Measurements from ENCODE around the gene ATP13A5.

ATP13A5 gene

GRCh38 chr3:193345431-193345830 lies 33.1 kb downstream of the ATP13A5 start:
- Histone ChIP-seq H3K27me3 (ENCODE audit: control insufficient read depth, insufficient read depth, low read length) (no peaks in the 10 kb centered on the region), H3K4me1 (ENCODE audit: control insufficient read depth, insufficient read depth, low read length) (peaks cover 29% of the 10 kb centered on the region), H3K9me3 (ENCODE audit: control insufficient read depth, insufficient read depth, low read length) (no peaks in the 10 kb centered on the region), H3K4me3 (ENCODE audit: low read depth, low read length) (no peak overlapping the region), H3K36me3 (ENCODE audit: control insufficient read depth, insufficient read depth, low read length) (no peaks in the 10 kb centered on the region), H3K9ac (ENCODE audit: low read depth, low read length) (no peak overlapping the region)

GRCh38 chr3:193344486-193344885 lies 34.1 kb downstream of the ATP13A5 start:
- no peak overlapping the region for H3K9ac ChIP-seq (ENCODE audit: low read depth, low read length)
- no peaks in the 10 kb centered on the region for H3K36me3 ChIP-seq (ENCODE audit: control insufficient read depth, insufficient read depth, low read length)
- H3K4me1 ChIP-seq (ENCODE audit: control insufficient read depth, insufficient read depth, low read length) = peaks cover 26% of the 10 kb centered on the region
- no peaks in the 10 kb centered on the region for H3K9me3 ChIP-seq (ENCODE audit: control insufficient read depth, insufficient read depth, low read length)
- no peak overlapping the region for H3K4me3 ChIP-seq (ENCODE audit: low read depth, low read length)
- no peaks in the 10 kb centered on the region for H3K27me3 ChIP-seq (ENCODE audit: control insufficient read depth, insufficient read depth, low read length)

DNA sequence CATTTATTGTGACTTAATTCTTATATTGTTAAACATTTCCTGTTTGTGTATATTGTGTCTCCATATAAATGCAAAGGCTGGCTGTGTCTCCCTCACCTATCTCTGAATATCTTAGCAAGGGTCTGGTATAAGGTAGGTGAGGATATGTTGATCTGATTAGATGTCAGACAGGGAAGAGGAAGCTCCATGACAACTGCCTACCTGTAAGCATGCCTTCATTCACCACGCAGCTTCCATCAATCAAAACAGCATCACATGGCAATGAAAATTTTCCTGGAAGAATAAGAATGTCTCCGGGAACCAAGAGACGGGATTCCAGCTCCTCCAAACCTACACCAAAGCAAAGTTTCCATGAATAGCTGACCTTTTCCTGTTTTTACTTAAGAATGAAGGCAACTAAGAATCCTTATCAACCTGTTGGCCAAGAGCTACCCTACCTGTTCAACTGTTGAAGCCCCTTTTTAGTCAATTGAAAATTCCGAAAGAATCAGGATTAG lies 34.8 kb downstream of the ATP13A5 start:
- Histone ChIP-seq H3K9me3 (ENCODE audit: control insufficient read depth, insufficient read depth, low read length) (no peaks in the 10 kb centered on the region), H3K4me3 (ENCODE audit: low read depth, low read length) (no peak overlapping the region), H3K9ac (ENCODE audit: low read depth, low read length) (no peak overlapping the region), H3K4me1 (ENCODE audit: control insufficient read depth, insufficient read depth, low read length) (peaks cover 20% of the 10 kb centered on the region), H3K36me3 (ENCODE audit: control insufficient read depth, insufficient read depth, low read length) (no peaks in the 10 kb centered on the region), H3K27me3 (ENCODE audit: control insufficient read depth, insufficient read depth, low read length) (no peaks in the 10 kb centered on the region)

DNA sequence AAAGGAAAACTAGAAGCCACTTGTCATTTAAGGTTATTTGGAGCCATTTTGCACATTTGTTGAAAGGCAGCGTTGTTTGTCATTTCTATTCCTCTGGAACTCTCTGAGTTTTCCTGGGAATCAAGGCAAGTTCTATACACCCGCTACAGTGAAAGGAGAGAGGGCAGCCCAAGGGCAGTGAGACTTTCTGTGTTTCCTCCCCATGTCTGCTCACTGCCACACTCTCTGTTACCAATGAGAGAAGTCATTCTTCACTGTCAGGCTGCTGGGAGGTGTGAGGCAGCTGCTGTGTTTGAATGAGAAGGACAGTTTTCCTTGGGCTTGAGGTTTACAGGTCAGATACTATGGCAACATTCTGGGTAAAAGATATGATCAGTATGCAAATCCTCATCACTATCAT lies 36.0 kb downstream of the ATP13A5 start:
- no peaks in the 10 kb centered on the region for H3K27me3 ChIP-seq (ENCODE audit: control insufficient read depth, insufficient read depth, low read length)
- no peak overlapping the region for H3K9ac ChIP-seq (ENCODE audit: low read depth, low read length)
- H3K4me3 ChIP-seq (ENCODE audit: low read depth, low read length) = no peak overlapping the region
- H3K9me3 ChIP-seq (ENCODE audit: control insufficient read depth, insufficient read depth, low read length) = no peaks in the 10 kb centered on the region
- H3K36me3 ChIP-seq (ENCODE audit: control insufficient read depth, insufficient read depth, low read length) = no peaks in the 10 kb centered on the region
- H3K4me1 ChIP-seq (ENCODE audit: control insufficient read depth, insufficient read depth, low read length) = peaks cover 9% of the 10 kb centered on the region

DNA sequence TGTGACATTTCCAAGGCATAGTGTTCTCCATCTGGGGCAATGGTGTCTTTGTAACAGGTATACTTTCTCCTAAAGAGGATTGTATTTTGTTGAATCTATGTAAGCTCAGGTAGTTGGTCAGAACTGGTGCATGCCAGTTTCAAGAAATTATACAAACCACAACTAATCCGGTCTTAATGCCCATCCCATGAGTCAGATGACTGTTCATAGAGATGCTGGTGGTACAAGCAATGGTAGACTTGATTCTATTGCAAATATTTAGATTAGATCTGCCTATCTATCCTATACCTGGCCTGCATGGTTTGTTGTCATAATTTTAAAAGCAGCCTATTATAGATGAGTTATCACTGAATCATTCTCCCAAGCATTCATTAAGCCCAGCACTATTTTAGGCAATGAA lies 43.5 kb downstream of the ATP13A5 start:
- Histone ChIP-seq H3K4me3 (ENCODE audit: low read depth, low read length) (no peak overlapping the region), H3K36me3 (ENCODE audit: control insufficient read depth, insufficient read depth, low read length) (no peaks in the 10 kb centered on the region), H3K27me3 (ENCODE audit: control insufficient read depth, insufficient read depth, low read length) (no peaks in the 10 kb centered on the region), H3K9me3 (ENCODE audit: control insufficient read depth, insufficient read depth, low read length) (no peaks in the 10 kb centered on the region), H3K4me1 (ENCODE audit: control insufficient read depth, insufficient read depth, low read length) (peaks cover 3% of the 10 kb centered on the region), H3K9ac (ENCODE audit: low read depth, low read length) (no peak overlapping the region)

DNA sequence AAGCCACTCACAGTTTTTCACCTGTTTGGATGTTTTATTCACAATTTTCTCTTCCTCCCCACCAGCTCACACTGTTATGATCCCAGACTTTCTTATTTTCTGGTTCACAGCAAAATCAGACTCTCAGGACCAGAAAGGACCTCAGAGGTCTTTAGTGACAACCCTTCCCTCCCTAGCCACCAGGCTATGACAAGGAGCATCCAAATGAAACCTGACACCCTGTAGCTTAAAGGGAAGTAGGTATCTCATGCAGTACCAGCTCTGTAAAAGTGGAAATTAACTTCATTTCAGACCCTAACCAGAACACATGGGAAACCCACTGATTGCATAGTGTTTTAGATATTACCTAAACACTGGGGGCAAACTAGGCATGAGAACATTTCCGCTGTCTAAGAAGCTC lies 45.3 kb downstream of the ATP13A5 start:
- Histone ChIP-seq H3K4me1 (ENCODE audit: control insufficient read depth, insufficient read depth, low read length) (peaks cover 3% of the 10 kb centered on the region), H3K36me3 (ENCODE audit: control insufficient read depth, insufficient read depth, low read length) (no peaks in the 10 kb centered on the region), H3K9me3 (ENCODE audit: control insufficient read depth, insufficient read depth, low read length) (no peaks in the 10 kb centered on the region), H3K4me3 (ENCODE audit: low read depth, low read length) (no peak overlapping the region), H3K9ac (ENCODE audit: low read depth, low read length) (no peak overlapping the region), H3K27me3 (ENCODE audit: control insufficient read depth, insufficient read depth, low read length) (no peaks in the 10 kb centered on the region)

DNA sequence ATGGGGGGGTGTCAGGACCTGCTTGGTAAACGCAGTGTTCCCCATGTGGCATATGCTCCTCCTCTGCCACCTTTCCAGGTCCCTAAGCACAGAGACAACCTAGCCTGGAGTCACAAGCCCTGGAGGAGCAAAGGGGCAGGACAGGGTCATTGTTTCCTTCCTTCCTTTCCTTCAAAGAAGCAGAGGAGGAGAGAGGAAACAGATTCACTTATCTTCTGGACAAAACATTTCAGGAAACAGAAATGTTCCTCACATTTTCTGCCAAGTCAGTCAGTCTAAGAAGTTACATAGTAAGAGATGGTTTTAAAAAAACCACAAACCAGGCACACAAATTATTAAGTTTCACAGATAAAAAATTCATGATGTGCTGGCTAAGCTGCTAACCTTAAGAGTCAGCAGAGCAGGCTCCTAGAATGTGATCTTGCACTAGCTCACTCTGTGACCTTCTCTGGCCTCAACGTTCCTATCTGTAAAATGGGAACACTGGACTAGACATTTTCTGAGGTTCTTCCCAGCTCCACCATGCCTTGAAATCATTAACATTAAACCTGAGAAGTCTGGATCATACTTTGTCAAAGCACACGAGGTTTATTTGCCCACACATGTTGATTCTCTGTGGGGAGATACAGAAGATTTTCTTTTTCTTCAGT lies 47.9 kb downstream of the ATP13A5 start:
- no peak overlapping the region for H3K9ac ChIP-seq (ENCODE audit: low read depth, low read length)
- peaks cover 3% of the 10 kb centered on the region for H3K4me1 ChIP-seq (ENCODE audit: control insufficient read depth, insufficient read depth, low read length)
- no peaks in the 10 kb centered on the region for H3K9me3 ChIP-seq (ENCODE audit: control insufficient read depth, insufficient read depth, low read length)
- H3K4me3 ChIP-seq (ENCODE audit: low read depth, low read length) = no peak overlapping the region
- no peaks in the 10 kb centered on the region for H3K27me3 ChIP-seq (ENCODE audit: control insufficient read depth, insufficient read depth, low read length)
- H3K36me3 ChIP-seq (ENCODE audit: control insufficient read depth, insufficient read depth, low read length) = no peaks in the 10 kb centered on the region

- H3K4me1 ChIP-seq (ENCODE audit: control insufficient read depth, insufficient read depth, low read length) = no peaks in the 10 kb centered on the region
- no peak overlapping the region for H3K9ac ChIP-seq (ENCODE audit: low read depth, low read length)
- no peaks in the 10 kb centered on the region for H3K9me3 ChIP-seq (ENCODE audit: control insufficient read depth, insufficient read depth, low read length)
- no peak overlapping the region for H3K4me3 ChIP-seq (ENCODE audit: low read depth, low read length)
- no peaks in the 10 kb centered on the region for H3K27me3 ChIP-seq (ENCODE audit: control insufficient read depth, insufficient read depth, low read length)
- no peaks in the 10 kb centered on the region for H3K36me3 ChIP-seq (ENCODE audit: control insufficient read depth, insufficient read depth, low read length)
Observed at GRCh38 chr3:193317682-193318300, 60.8 kb downstream of the ATP13A5 start.

- Histone ChIP-seq H3K4me3 (ENCODE audit: low read depth, low read length) (no peak overlapping the region), H3K27me3 (ENCODE audit: control insufficient read depth, insufficient read depth, low read length) (no peaks in the 10 kb centered on the region), H3K9me3 (ENCODE audit: control insufficient read depth, insufficient read depth, low read length) (no peaks in the 10 kb centered on the region), H3K36me3 (ENCODE audit: control insufficient read depth, insufficient read depth, low read length) (no peaks in the 10 kb centered on the region), H3K4me1 (ENCODE audit: control insufficient read depth, insufficient read depth, low read length) (no peaks in the 10 kb centered on the region), H3K9ac (ENCODE audit: low read depth, low read length) (no peak overlapping the region)
Observed at GRCh38 chr3:193314161-193314560, 64.4 kb downstream of the ATP13A5 start.

DNA sequence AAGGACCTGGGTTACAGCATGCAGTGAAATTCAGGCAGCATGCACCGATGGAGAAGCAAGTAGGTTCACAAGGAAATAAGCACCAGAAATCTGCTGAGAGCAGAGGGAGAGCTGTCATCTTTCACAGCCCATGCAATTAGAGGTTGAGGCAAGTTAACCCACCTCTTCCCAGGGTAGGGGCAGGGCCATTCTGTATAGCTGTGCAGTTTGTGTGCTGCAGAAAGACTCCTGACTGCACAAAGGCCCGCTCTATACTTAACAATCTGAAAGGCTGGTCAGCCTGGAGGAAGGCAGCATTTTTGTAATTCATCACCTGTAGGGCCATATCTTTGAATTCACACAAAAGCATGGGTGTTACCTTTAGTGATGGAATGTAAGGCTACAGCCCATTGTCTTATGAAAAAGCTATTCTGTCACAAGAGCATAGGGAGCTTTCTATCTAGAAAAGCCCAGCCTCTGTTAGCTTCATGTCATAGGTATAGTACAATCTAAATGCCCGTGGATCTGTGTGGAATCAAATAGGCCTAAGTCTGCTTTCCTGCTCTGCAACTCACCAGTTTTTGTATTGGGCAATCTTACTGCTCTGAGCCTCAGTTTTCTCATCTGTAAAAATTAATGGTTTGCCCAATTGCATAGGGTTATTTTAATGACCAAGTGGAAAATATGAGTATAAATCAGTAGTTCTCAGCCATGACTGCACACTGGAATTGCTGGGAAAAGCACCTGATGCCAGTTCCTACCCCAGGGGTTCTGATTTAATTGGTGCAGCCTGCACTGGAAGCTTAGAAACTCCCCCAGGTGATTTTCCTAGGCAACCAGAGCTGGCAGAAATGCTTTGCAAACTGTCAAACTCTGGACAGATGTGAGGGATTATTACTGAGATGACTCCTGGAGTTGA lies 65.2 kb downstream of the ATP13A5 start:
- Histone ChIP-seq H3K4me3 (ENCODE audit: low read depth, low read length) (no peak overlapping the region), H3K36me3 (ENCODE audit: control insufficient read depth, insufficient read depth, low read length) (no peaks in the 10 kb centered on the region), H3K4me1 (ENCODE audit: control insufficient read depth, insufficient read depth, low read length) (no peaks in the 10 kb centered on the region), H3K9ac (ENCODE audit: low read depth, low read length) (no peak overlapping the region), H3K27me3 (ENCODE audit: control insufficient read depth, insufficient read depth, low read length) (no peaks in the 10 kb centered on the region), H3K9me3 (ENCODE audit: control insufficient read depth, insufficient read depth, low read length) (no peaks in the 10 kb centered on the region)

GRCh38 chr3:193310914-193311723 lies 67.4 kb downstream of the ATP13A5 start:
- no peaks in the 10 kb centered on the region for H3K36me3 ChIP-seq (ENCODE audit: control insufficient read depth, insufficient read depth, low read length)
- no peak overlapping the region for H3K9ac ChIP-seq (ENCODE audit: low read depth, low read length)
- no peaks in the 10 kb centered on the region for H3K27me3 ChIP-seq (ENCODE audit: control insufficient read depth, insufficient read depth, low read length)
- no peak overlapping the region for H3K4me3 ChIP-seq (ENCODE audit: low read depth, low read length)
- H3K9me3 ChIP-seq (ENCODE audit: control insufficient read depth, insufficient read depth, low read length) = no peaks in the 10 kb centered on the region
- no peaks in the 10 kb centered on the region for H3K4me1 ChIP-seq (ENCODE audit: control insufficient read depth, insufficient read depth, low read length)

Measured in iPS-15b (cell line).